Lung microvascular endothelial cell (primary cell): ENCODE data around the gene EXD2. TPM values are rescaled to one million over a fixed set of nuclear protein-coding genes. Genes with fewer than 3 reads are reported as not detected.
"Not testable (repeated sequence)": the region's sequence is repeated elsewhere in the genome, so short reads cannot be mapped to it uniquely, and the experiment has no call there.

ENCODE experiments used
- DNase-seq, 2 donors: peaks; one replicate each; pipeline versions ENCODE4 v3.0.0 to v3.0.0-alpha.2; 2010; ENCODE audit warnings: low read depth in 2 of 2
- total RNA-seq: library from RNA; depleted of rRNA; stranded (reverse); fragments of >200 nt; gene quantifications from 2 replicates; pipeline ENCODE4 v1.2.1, GENCODE V29; 2014

EXD2 gene
- total RNA-seq, 1 donor from 2014 or later = 21.0 TPM

DNA sequence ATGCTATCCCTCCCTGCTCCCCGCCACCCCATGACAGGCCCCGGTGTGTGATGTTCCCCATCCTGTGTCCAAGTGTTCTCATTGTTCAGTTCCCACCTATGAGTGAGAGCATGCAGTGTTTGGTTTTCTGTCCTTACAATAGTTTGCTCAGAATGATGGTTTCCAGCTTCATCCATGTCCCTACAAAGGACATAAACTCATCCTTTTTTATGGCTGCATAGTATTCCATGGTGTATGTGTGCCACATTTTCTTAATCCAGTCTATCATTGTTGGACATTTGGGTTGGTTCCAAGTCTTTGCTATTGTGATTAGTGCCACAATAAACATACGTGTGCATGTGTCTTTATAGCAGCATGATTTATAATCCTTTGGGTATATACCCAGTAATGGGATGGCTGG lies 86.1 kb downstream of the EXD2 start:
- not testable (repeated sequence) for DNase-seq

- DNase-seq = no peak
These were observed 89.5 kb downstream of the EXD2 start for GRCh38 chr14:69280746-69281291.

- DNase-seq = no peak
These were observed 90.3 kb downstream of the EXD2 start for GRCh38 chr14:69281450-69282169.

GRCh38 chr14:69282448-69282847 lies 91.2 kb downstream of the EXD2 start:
- no peak for DNase-seq

GRCh38 chr14:69284170-69284569 lies 92.9 kb downstream of the EXD2 start:
- DNase-seq = no peak

GRCh38 chr14:69285661-69286255 lies 94.5 kb downstream of the EXD2 start:
- no peak for DNase-seq

DNA sequence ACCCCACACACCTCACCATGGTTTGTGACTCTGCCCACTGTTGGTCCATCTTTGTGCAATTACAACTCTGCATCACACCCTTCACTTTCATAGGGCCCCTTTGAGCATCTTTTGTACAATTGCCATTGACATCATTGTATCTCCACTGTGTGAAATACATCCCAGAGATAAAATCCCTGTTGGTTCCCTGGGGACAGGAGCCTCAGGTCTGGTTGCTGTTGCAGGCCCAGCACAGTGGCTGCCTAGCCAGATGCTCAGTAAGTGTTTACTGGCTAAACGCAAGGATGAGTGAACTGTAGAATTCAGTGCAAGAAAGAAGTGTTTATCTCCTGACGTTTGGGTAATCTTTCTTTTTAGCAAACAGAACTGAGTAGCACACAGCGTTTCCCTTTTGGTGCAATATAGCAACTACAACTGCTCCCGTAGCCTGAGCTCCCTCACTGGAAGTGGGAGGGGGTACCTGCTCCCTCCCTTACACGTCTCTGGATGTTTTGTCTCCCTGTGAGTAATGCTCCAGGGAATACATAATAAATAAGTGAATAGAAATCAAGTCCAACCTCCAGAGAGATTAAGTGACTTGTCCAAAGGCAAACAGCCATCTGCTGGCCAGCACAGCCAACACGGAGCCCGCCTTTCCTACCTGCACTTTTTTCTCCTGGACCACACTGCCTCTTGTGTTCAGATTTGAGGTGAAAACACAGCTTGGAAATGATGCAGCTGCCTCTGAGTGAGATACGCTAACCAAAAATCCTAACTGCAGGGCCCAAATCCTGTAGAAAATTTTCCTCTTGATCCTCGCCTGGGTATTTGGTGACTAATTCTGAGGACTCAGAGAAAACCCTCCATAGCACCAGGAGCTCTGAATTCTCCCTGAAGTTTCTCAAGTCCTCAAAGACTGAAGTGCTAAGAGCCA lies 96.1 kb downstream of the EXD2 start:
- DNase-seq = peak in 1 of 2 donors; percentile 22

DNA sequence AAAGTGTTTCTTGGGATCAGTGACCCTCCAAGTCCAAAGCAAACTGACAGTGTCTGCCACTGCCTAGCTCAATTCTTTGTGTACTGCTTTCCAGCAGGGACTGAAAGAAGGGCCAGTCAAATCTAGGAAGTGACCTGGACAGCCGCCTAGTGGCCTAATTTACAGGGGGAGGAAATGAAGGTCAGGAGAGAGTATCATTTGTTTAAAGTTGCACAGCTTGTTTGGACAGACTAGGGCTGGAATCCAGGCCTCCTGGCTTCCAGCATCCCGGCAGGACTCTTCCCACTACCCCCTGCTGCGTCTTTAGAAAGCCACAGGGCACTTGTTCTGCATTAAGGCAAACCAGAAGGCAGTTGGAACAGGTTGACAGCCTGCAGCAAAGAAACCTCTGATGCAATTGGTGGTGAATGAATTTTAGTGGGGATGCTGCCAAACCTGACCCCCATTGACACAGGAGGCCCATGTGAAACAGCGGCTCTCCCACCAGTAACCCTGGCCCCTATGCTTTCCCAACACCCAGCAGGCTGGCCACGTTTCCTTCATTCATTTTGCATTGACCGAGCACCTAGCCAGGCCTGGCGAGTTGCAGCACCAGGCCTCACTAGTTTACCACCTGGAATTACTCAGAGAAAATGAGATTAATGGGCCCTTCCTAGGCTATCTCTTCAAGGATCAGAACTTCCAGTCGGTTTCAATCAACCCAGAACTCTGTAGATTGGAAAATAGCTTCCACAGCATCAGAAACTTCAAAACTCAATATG lies 96.9 kb downstream of the EXD2 start:
- peak; percentile 51 to 70 for DNase-seq

DNA sequence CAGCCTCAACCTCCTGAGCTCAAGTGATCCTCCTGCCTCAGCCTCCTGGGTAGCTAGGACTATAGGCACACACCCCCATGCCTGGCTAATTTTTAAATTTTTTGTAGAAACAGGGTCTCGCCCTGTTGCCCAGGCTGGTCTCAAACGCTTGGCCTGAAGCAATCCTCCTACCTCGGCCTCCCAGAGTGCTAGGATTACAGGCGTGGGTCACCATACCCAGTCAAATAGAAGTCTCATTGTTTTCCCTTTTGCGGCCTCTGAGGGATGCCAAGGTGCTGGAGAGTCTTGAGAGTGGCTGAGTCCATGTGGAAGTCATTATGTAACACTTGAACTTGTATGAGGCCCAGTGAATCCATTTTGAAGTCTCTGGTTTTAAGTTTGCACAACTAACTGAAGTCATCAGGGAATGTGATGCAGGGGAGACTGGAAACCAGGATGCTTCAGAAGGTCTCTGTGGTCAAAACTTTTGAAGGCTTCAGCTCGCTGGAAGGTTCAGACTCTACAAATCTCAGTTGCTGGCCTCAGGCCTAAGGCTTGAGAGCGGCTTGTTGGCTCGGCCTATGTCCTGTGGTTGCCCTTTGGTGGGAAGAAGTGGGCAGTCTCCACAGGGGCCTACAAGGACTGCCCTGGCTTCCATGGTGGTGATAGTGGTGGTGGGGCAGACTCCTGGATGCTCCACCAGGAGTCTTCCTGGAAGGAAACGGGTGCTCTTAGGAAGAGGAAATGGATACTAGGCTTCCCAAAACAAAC lies 97.8 kb downstream of the EXD2 start:
- DNase-seq = no peak

GRCh38 chr14:69289811-69290520 lies 98.7 kb downstream of the EXD2 start:
- no peak for DNase-seq

DNA sequence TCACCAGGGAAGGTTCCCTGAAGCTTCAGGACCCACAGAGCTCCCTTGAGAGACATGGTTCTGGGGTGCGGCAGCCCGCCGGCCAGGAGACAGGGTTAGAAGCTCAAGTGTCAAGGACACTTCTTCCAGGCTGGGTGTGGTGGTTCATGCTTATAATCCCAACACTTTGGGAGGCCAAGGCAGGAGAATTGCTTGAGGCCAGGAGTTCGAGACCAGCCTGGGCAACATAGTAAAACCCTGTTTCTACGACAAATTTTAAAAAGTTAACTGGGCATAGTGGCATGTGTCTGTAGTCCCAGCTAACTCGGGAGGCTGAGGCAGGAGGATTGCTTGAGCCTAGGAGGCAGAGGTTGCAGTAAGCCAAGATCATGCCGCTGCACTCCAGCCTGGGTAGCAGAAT lies 99.6 kb downstream of the EXD2 start:
- DNase-seq = not testable (repeated sequence)

- no peak for DNase-seq
These were observed 100.1 kb downstream of the EXD2 start for GRCh38 chr14:69291396-69291795.

- no peak for DNase-seq
These were observed 100.7 kb downstream of the EXD2 start for GRCh38 chr14:69291891-69292561.

Other genes with a start within 250 kb of the EXD2 start
- gene ACTN1, start 212.2 kb upstream of the EXD2 start, total RNA-seq = 169 and 219 TPM in 2 replicates
- 8.5 and 11.5 TPM in 2 replicates for gene DCAF5, start 38.4 kb upstream of the EXD2 start, total RNA-seq
- under 0.01 TPM in 1 of 2 replicates, not detected in the other for gene GALNT16, start 68.7 kb downstream of the EXD2 start, total RNA-seq
- gene ERH, start 206.8 kb downstream of the EXD2 start, total RNA-seq = 222 and 226 TPM in 2 replicates
- 77.4 and 117 TPM in 2 replicates for gene SLC39A9, start 207.2 kb downstream of the EXD2 start, total RNA-seq